ENCODE data around the gene ZNF462. TPM values are rescaled to one million over a fixed set of nuclear protein-coding genes. Genes with fewer than 3 reads are reported as not detected.

ZNF462 gene
- total RNA-seq, 1 donor from 2014 or later: 98.3 TPM

- DNase-seq (ENCODE audit: low spot score): no peak
- Mint-ChIP-seq H3K4me3 (ENCODE audit: unreplicated experiment) (no peak overlapping the region), H3K36me3 (ENCODE audit: low read depth, unreplicated experiment) (peaks cover 37% of the 10 kb centered on the region), H3K27ac (ENCODE audit: unreplicated experiment) (no peak overlapping the region), H3K9me3 (ENCODE audit: unreplicated experiment) (no peaks in the 10 kb centered on the region), H3K27me3 (ENCODE audit: unreplicated experiment) (peaks cover 2% of the 10 kb centered on the region), H3K4me1 (ENCODE audit: unreplicated experiment) (peaks cover 11% of the 10 kb centered on the region)
- no peak for TF ChIP-seq CTCF (IDR thresholded peaks at IDR 0.05; ENCODE audit: unreplicated experiment)
Measured at GRCh38 chr9:106974341-106974740, 111.4 kb downstream of the ZNF462 start.

- H3K36me3 Mint-ChIP-seq (ENCODE audit: low read depth, unreplicated experiment): peaks cover 46% of the 10 kb centered on the region
- H3K4me1 Mint-ChIP-seq (ENCODE audit: unreplicated experiment): peaks cover 2% of the 10 kb centered on the region
- H3K27me3 Mint-ChIP-seq (ENCODE audit: unreplicated experiment): peaks cover 2% of the 10 kb centered on the region
- DNase-seq (ENCODE audit: low spot score): no peak
- no peak for TF ChIP-seq CTCF (IDR thresholded peaks at IDR 0.05; ENCODE audit: unreplicated experiment)
- H3K4me3 Mint-ChIP-seq (ENCODE audit: unreplicated experiment): no peak overlapping the region
- no peak overlapping the region for H3K27ac Mint-ChIP-seq (ENCODE audit: unreplicated experiment)
- no peaks in the 10 kb centered on the region for H3K9me3 Mint-ChIP-seq (ENCODE audit: unreplicated experiment)
Measured at GRCh38 chr9:106976772-106977171, 113.8 kb downstream of the ZNF462 start.

GRCh38 chr9:106980551-106981101 is 117.7 kb downstream of the ZNF462 start:
- Mint-ChIP-seq H3K4me1 (ENCODE audit: unreplicated experiment) (peaks cover 2% of the 10 kb centered on the region), H3K4me3 (ENCODE audit: unreplicated experiment) (no peak overlapping the region), H3K36me3 (ENCODE audit: low read depth, unreplicated experiment) (peaks cover 32% of the 10 kb centered on the region), H3K27me3 (ENCODE audit: unreplicated experiment) (no peaks in the 10 kb centered on the region), H3K9me3 (ENCODE audit: unreplicated experiment) (no peaks in the 10 kb centered on the region), H3K27ac (ENCODE audit: unreplicated experiment) (peak overlapping the region; percentile 24)
- TF ChIP-seq CTCF (IDR thresholded peaks at IDR 0.05; ENCODE audit: unreplicated experiment): no peak
- DNase-seq (ENCODE audit: low spot score): no peak

- Mint-ChIP-seq H3K27ac (ENCODE audit: unreplicated experiment) (no peak overlapping the region), H3K4me1 (ENCODE audit: unreplicated experiment) (peaks cover 2% of the 10 kb centered on the region)
Measured at GRCh38 chr9:106981396-106982287, 118.7 kb downstream of the ZNF462 start.

More at GRCh38 chr9:106981396-106982287, 118.7 kb downstream of the ZNF462 start:
- Mint-ChIP-seq H3K4me3 (ENCODE audit: unreplicated experiment) (no peak overlapping the region), H3K36me3 (ENCODE audit: low read depth, unreplicated experiment) (peaks cover 40% of the 10 kb centered on the region), H3K27me3 (ENCODE audit: unreplicated experiment) (no peaks in the 10 kb centered on the region), H3K9me3 (ENCODE audit: unreplicated experiment) (no peaks in the 10 kb centered on the region)
- no peak for TF ChIP-seq CTCF (IDR thresholded peaks at IDR 0.05; ENCODE audit: unreplicated experiment)
- DNase-seq (ENCODE audit: low spot score): no peak

Data from endothelial cell (in vitro differentiated cells).